Cardiac ventricle fibroblast (primary cell): ENCODE measurements around the gene ZDHHC6. TPM values are rescaled to one million over a fixed set of nuclear protein-coding genes. Genes with fewer than 3 reads are reported as not detected.

ENCODE experiments used
- total RNA-seq: library from RNA; depleted of rRNA; stranded (reverse); fragments of >200 nt; gene quantifications from 2 replicates; pipeline ENCODE4 v1.2.3, GENCODE V29; 2015

ZDHHC6 gene, protein sequence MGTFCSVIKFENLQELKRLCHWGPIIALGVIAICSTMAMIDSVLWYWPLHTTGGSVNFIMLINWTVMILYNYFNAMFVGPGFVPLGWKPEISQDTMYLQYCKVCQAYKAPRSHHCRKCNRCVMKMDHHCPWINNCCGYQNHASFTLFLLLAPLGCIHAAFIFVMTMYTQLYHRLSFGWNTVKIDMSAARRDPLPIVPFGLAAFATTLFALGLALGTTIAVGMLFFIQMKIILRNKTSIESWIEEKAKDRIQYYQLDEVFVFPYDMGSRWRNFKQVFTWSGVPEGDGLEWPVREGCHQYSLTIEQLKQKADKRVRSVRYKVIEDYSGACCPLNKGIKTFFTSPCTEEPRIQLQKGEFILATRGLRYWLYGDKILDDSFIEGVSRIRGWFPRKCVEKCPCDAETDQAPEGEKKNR
- 12.9 and 13.9 TPM in 2 replicates for total RNA-seq

DNA sequence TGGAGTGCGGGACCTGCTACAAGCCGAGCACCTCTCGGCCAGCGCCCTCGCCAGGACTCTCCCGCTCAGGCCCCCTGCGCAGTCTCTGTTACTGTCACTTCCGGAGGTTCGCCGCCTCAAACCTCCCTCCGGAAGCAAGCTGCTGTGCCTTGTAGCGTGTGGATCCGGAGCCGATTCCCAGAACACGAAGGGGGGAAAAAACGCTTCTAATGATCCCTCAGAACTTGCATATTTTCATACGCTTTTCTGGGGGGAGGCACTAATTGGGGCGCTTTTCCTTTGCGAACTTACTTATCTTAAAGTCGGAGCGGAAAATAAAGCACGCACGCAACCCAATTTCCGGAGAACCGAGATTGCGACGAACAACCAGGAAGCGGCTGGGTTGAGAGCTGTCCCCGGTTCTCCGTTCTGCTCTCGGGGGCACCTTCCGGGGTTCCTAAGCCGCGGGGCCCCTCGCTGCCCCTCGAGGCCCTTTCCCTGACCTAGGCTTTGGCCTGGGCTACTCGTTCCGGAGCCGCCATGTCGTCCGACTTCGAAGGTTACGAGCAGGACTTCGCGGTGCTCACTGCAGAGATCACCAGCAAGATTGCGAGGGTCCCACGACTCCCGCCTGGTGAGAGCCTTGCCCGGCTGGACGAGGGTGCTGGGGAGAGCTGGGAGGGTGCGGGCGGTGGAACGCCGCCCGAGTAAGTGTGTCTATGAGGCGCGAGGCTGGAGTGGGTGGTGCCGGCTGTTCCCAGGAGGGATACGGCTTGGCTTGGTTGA is at the start of gene ZDHHC6, which contains the start of gene VTI1A:
ZDHHC6 (minus strand) TSS at position 60 of the 765 bp plus-strand sequence. CDS start 1,478 bp downstream, outside the sequence.
VTI1A (plus strand) TSS at position 361 of the 765 bp plus-strand sequence; CDS start at position 520, 159 bp downstream.

Other genes starting within 250 kb of the ZDHHC6 start
- gene TECTB, start 163.5 kb downstream of the ZDHHC6 start, total RNA-seq, result not detected in 2 replicates
- gene ACSL5, start 72.8 kb downstream of the ZDHHC6 start, total RNA-seq, result 17.0 and 18.5 TPM in 2 replicates
- gene VTI1A, start 301 bp upstream of the ZDHHC6 start, total RNA-seq, result 20.9 and 32.8 TPM in 2 replicates